ENCODE measurements around the gene NUP58.

NUP58 gene

GRCh38 chr13:25301347-25302113, at the start of gene NUP58:
Gene NUP58, plus strand, starts transcription at chr13:25301625. Its CDS starts 149 bp downstream, at chr13:25301774.
- peak; percentile 94 for DNase-seq

- no peak for DNase-seq
These were observed 49.2 kb upstream of the NUP58 start for GRCh38 chr13:25252225-25252624.

GRCh38 chr13:25252752-25253151, 48.7 kb upstream of the NUP58 start:
- DNase-seq = no peak

GRCh38 chr13:25253702-25254101, 47.7 kb upstream of the NUP58 start:
- no peak for DNase-seq

GRCh38 chr13:25262261-25262660, 39.2 kb upstream of the NUP58 start:
- DNase-seq = no peak

- DNase-seq = no peak
These were observed 34.7 kb upstream of the NUP58 start for GRCh38 chr13:25266706-25267105.

- no peak for DNase-seq
These were observed 33.7 kb upstream of the NUP58 start for GRCh38 chr13:25267715-25268114.

GRCh38 chr13:25268561-25268960, 32.9 kb upstream of the NUP58 start:
- no peak for DNase-seq

GRCh38 chr13:25276748-25277147, 24.7 kb upstream of the NUP58 start:
- DNase-seq = no peak

- DNase-seq = no peak
These were observed 21.0 kb upstream of the NUP58 start for GRCh38 chr13:25280396-25280795.

- no peak for DNase-seq
These were observed 20.1 kb upstream of the NUP58 start for GRCh38 chr13:25281193-25281934.

- no peak for DNase-seq
These were observed 19.5 kb upstream of the NUP58 start for GRCh38 chr13:25281935-25282332.

- DNase-seq = no peak
These were observed 15.0 kb upstream of the NUP58 start for GRCh38 chr13:25286308-25286968.

GRCh38 chr13:25286969-25287961, 14.2 kb upstream of the NUP58 start, which contains the start of gene MTMR6:
Gene MTMR6, minus strand, starts transcription at chr13:25287488. Its CDS starts 241 bp downstream, at chr13:25287247.
- DNase-seq = peak; percentile 89

- DNase-seq = no peak
These were observed 12.5 kb upstream of the NUP58 start for GRCh38 chr13:25288966-25289365.

- DNase-seq = no peak
These were observed 9.7 kb upstream of the NUP58 start for GRCh38 chr13:25291691-25292090.

GRCh38 chr13:25292301-25292700, 9.1 kb upstream of the NUP58 start:
- DNase-seq = no peak

- no peak for DNase-seq
These were observed 6.2 kb upstream of the NUP58 start for GRCh38 chr13:25295228-25295627.

- no peak for DNase-seq
These were observed 5.7 kb upstream of the NUP58 start for GRCh38 chr13:25295701-25296100.

GRCh38 chr13:25300861-25301346, 521 bp upstream of the NUP58 start:
- no peak for DNase-seq

- no peak for DNase-seq
These were observed 696 bp downstream of the NUP58 start for GRCh38 chr13:25302121-25302520.

All from NK-92 treated with Interleukin-12 subunit alpha and Interleukin-12 subunit beta, amount 100 ng/mL, for 24 hours (cell line).